Fibroblast of villous mesenchyme (primary cell): Measurements from ENCODE around the gene MYOD1. TPM values are rescaled to one million over a fixed set of nuclear protein-coding genes. Genes with fewer than 3 reads are reported as not detected.

ENCODE experiments used
- DNase-seq: peaks from one replicate; pipeline ENCODE4 v3.0.0-alpha.2; 2010; ENCODE audit warnings: low read depth
- H3K4me3 ChIP-seq: 2 replicates; pipeline ENCODE4 v1.5.1; 2011; ENCODE audit warnings: low read depth, mild to moderate bottlenecking, low read length
- total RNA-seq: library from RNA; depleted of rRNA; stranded (reverse); fragments of >200 nt; gene quantifications from 2 replicates; pipeline ENCODE4 v1.2.3, GENCODE V29; 2012
- TF ChIP-seq, protein P1 (sequence below): IDR thresholded peaks from 2 replicates; pipeline ENCODE4 v1.5.1; 2012; ENCODE audit warnings: low read depth, mild to moderate bottlenecking, low read length; ENCODE audit not compliant: insufficient read depth

Gene MYOD1
- total RNA-seq, 1 donor: under 0.01 TPM

- TF ChIP-seq, protein P1, sequence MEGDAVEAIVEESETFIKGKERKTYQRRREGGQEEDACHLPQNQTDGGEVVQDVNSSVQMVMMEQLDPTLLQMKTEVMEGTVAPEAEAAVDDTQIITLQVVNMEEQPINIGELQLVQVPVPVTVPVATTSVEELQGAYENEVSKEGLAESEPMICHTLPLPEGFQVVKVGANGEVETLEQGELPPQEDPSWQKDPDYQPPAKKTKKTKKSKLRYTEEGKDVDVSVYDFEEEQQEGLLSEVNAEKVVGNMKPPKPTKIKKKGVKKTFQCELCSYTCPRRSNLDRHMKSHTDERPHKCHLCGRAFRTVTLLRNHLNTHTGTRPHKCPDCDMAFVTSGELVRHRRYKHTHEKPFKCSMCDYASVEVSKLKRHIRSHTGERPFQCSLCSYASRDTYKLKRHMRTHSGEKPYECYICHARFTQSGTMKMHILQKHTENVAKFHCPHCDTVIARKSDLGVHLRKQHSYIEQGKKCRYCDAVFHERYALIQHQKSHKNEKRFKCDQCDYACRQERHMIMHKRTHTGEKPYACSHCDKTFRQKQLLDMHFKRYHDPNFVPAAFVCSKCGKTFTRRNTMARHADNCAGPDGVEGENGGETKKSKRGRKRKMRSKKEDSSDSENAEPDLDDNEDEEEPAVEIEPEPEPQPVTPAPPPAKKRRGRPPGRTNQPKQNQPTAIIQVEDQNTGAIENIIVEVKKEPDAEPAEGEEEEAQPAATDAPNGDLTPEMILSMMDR: no peak
- no peak overlapping the region for H3K4me3 ChIP-seq
- DNase-seq: no peak
Observed at GRCh38 chr11:17738151-17738973, 19.0 kb downstream of the MYOD1 start.

GRCh38 chr11:17739945-17740338, 20.6 kb downstream of the MYOD1 start:
- no peak overlapping the region for H3K4me3 ChIP-seq
- TF ChIP-seq, protein P1: no peak
- DNase-seq: no peak

DNA sequence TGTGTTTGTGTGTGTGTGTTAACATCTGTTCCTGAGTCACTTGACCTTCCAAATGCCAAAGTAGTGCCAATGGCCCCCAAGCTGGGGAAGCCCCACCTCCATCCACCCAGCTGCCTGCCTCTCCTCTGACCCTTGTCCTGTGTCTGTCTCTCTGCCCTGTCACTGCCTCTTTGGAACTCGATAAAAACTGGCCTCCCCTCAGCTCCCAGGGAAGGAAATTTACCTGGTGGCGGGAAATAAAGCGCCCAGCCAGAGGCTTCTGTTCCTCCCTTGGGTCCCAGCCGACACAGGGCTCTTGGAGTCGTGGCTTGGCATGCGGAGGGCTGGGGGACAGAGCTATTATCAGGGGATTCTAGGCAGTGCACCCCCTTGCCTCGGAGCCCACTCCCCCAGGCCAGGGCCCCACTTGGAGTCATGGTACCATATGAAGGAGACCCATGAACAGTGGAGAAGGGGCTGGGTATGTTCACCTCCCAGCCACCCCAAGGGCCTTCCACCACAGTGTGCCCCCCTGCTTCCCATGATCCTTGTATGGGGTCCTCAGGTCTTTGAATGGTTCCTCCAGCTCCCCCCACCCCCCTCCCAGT, 21.4 kb downstream of the MYOD1 start:
- H3K4me3 ChIP-seq: no peak overlapping the region
- DNase-seq: no peak
- TF ChIP-seq, protein P1: no peak

DNA sequence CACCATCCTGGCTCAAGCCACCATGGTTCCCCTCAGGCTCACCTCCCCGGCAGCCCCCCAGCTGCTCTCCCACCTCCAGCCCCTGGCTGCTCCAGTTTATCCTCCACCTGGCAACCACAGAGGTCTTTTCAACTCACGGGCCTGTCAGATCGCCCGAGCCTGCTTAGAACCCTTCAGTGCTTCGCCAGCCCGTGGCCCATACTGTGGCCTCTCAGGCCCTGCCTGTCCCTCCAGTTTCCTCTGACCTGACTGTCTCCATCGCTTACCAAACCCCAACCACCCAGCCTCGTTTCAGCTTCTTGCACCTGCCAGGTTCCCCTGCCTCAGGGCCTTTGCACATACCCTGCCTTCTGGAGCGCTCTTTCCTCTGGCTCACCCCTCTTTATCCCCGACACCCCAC, 22.1 kb downstream of the MYOD1 start:
- no peak overlapping the region for H3K4me3 ChIP-seq
- TF ChIP-seq, protein P1: no peak
- no peak for DNase-seq

- DNase-seq: no peak
Observed at GRCh38 chr11:17742019-17742418, 22.6 kb downstream of the MYOD1 start.

GRCh38 chr11:17743026-17743807, 23.8 kb downstream of the MYOD1 start:
- no peak overlapping the region for H3K4me3 ChIP-seq
- no peak for DNase-seq
- TF ChIP-seq, protein P1: no peak

More at GRCh38 chr11:17742019-17742418, 22.6 kb downstream of the MYOD1 start:
- H3K4me3 ChIP-seq: no peak overlapping the region
- TF ChIP-seq, protein P1: no peak
